ENCODE measurements around the gene GPC6.

GPC6 gene

DNA sequence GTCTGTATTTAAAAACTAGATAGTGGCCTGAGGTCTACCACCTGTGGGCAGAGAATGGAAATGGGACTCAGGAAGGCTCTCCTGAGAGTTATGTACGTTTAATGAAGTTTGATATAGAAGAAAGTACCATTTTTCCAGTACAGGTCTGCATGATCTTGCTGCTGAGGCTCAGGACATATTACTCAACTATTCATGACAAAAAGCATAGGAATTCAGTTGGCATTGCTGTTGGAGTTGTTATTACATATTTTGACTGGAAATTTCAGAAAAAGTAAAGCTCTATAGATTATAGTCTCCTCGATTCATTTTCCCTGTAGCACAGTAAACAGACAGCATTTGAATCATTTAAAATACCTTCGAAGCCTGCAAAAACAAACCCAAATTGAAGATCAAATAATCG lies 783.1 kb downstream of the GPC6 start:
- no peak for DNase-seq

DNA sequence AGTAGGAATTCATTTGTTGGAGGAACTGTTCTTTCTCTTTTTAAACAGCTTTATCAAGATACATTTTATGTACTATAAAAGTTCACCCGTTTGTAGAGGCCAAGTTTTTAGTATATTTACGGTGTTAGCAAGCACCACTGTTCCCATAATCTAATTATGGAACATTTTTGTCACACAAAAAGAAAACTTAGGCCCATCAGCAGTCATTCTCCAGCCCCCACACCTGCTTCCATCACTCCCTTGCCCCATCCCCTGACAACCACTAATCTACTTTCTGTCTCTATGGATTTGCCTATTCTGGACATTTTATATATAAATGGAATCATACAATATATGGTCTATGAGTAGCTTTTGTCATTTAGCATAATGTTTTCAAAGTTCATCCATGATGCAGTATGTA lies 787.9 kb downstream of the GPC6 start:
- no peak for DNase-seq

DNA sequence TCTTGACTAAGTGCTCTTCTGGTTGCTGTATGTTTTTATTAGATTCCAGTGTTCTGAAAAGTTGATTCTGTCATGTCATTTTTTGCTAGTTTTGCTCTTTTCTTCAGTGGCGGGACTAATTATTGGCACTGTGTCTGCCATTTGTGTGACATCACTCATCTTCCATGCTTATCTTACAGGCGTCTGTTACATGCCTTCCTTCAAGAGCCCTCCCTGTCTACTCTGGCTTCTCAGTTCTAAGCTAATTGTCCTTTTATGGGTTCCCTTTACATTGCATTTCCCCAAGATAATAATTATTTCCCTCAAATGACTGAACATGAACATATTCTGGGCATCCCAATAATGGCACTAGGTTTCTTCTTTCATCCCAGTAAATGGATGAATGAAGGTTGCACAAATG lies 793.8 kb downstream of the GPC6 start:
- no peak for DNase-seq

DNA sequence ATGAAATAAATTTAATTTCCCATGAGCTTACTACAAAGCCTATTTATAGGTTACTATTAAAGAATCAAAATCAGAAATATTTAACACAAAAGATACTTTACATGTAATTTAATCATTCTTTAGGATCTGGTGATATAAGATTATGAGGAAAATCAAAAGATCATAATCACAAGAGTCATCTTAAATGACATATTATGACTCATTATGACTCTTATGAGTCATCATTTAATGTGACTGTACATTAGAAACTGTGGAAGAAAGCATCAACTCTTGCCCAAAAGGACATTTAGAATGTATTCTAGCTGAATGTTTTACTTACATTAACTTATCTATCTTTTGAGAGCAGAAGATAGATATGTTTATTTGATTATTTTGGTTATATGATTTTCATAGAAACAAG lies 794.2 kb downstream of the GPC6 start:
- DNase-seq, result no peak

DNA sequence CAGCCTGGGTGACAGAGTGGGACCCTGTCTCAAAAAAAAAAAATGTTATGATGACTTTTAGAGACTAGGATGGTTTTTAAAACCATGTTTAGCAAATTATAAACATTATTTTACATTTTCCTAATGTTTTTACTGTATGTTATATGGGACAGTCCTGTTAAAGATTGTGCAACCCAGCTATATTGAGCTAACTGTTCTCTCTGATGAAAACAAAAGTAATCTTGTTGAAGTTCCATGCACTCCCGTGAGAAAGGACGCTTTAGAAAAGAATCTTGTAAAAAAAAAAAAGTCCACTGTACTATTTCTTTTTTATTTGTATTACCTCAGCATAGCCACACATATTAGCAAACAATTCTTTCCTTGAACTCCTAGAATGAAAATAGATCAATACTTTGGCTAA lies 801.6 kb downstream of the GPC6 start:
- no peak for DNase-seq

DNA sequence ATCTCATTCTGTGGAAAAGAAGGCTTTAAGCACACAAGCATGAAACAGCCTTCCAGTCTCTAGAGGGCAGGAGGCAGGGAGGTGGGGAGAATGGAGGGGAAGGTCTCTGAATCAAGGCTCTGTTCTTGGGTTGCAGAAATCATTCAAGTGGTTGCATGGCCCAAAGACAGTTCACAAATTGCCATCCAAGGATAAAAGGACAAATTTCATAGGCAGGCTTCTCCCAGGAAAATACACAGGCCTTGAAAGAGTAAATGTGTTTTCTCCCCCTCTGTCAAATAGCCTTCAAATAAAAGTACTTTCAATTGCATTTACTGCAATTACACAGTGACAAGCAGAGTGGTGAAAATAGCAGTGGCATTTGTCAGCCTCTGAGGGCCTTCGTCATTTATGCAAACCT lies 802.0 kb downstream of the GPC6 start:
- DNase-seq, result no peak

DNA sequence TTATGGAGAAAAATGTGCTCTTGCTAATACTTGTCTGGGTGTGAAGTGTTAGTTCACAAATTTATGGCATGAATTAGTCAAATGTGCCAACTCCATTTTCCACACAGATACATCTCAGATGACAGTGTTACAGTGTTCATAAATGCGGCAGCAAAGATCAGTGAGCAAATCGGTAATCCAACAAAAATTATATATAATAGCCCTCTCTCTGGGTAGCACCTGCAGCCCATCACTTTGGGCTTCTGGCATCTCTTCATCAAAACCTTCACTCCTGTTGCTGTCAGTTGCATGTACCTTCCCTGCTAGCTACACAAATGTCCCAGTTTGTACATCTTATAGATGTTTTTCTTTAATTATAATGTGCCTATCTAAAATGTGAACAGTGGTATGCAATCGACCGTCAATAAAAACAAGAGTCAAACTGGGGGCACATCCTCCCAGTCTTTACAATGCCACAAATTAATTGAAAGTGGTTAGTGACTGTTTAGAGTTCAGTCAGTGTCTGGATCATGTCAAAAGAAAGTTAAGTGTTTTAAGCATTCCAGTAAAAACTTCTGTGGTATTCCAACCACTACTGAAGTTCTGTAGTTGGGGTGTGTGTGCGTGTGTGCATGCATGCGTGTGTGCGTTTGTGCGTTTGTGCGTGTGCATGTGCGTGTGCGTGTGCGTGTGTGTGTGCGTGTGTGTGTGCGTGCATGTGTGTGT lies 804.0 kb downstream of the GPC6 start:
- DNase-seq, result no peak

DNA sequence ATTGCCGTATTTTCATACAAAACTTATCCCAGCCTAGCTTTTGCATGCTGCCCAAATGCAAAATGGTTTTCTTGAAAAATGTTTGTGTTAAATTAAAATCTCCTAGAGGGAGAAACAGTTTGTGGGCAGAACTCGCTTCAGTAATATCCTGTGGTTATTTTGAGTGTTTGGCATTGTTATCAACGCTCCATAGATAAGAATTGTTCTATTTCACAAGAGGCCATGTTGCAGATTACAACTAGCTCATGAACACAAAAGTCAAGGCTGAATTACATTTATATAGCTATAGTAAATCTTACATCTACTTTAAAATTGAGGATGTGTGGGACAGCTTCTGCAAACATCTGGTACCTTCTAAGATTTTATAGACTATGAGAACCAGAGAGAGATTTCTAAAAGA lies 805.0 kb downstream of the GPC6 start:
- DNase-seq, result no peak

DNA sequence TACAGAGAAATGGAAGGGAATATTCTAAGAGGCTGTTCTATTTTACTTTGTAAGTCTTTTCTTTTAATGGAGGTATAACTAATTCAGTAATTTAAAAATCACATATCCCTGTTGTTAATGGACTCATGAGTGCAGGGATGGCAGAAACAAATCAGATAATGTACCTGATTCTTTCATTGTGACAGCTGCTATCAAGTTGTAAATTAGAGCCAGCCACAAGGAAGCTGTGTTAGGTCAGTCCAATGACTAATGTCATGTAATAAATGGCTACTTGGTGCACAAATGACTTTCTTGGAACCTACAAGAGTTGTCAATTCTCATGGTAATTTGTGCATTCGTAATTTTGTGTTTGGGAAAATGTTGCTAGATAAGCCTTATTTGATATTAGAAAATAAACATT lies 806.5 kb downstream of the GPC6 start:
- DNase-seq, result no peak

DNA sequence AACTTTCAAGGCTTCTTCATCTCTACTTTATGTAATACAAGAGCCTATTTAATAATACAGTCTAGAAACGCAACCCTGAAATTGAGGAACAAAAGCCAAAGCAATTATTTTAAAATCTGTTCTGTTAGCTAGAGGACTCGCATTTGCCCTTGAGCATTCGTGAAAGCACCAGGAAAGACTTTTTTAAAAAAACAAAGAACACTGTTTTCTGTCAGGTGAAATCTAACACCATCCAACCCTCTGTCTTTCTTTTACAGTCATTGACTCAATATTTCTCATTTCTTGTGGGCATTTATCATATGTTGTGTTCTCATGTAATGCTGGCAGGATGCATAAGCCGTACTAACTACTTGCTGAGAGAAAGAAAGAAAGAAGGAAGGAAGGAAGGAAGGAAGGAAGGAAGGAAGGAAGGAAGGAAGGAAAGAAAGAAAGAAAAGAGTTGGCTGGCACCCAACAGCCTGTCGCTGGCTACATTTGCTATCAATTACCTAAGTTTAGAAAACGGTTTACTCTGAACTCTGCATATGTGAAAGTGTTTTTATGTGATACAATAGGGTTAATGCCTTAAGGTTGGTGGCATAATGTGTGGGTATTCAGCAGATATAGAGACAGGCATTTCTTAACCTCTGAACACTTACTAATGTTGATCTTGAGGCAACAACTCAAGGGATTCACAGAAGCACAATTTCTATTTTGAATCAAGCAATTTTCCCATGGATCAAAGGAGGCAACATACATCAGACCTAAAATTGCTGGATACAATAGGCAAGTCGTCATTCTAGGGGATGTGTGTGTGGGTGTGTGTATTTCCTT lies 807.4 kb downstream of the GPC6 start:
- no peak for DNase-seq

DNA sequence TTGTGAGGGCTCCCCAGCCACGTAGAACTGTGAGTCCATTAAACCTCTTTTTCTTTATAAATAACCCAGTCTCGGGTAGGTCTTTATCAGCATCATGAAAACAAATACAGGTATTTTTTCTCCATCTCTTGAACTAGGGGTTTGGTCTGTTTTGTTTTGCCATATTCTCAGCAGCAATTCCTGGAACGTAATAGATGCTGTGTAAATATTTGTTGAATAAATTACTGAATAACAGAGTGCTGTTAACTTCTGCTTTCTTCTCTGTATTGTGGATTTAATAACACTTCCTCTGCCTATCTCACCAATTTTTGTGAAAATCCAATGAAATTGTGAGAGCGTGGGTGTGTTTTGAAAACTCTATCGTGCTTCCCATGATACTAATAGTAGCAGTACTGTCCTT lies 823.4 kb downstream of the GPC6 start:
- DNase-seq, result peak; percentile 15

DNA sequence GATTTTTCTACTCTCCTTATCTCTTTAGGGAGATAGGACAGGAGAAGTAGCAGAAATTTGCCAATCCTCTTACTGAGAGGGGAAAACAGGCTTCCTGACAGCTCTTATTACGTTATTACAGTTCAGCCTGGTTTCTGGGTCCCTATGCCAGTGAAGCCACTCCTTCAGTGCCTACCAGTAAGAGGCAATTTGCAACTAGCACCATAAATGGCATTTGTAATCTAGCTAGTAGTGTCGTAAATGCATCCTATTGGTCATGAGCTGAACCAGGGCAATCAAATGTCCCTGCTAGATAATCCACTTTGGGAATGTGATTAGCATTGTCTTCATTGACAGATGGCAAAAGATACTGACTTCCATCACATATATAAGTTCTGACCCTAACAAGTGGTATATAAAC lies 824.1 kb downstream of the GPC6 start:
- no peak for DNase-seq

DNA sequence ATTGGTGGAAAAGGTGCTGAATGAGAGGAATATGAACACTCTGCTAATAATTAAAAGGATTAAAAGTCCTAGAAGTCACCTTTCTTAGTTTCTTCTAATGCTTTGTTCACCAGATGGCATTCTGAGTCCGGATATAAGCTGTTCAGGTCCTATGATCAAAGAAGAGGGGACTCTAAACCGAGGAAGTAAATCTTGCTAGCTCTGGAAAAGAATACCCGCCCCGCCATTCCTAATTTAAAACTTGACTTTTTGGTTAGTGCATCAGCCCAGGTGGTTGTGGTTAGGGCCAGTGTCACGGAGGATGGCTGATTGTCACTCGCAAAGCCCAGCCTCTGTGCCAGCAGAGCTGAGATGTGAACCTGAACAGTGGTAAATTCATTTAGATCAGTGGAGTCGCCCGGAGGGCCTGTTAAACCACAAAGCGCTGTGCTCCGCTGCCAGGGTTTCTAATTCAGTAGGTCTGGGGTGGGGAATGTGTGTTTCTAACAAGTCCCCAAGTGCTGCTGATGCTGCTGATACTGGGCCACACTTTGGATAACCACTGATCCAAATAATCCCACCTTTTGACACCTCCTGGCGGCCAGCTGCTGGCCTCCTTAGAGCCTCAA lies 827.5 kb downstream of the GPC6 start:
- no peak for DNase-seq

DNA sequence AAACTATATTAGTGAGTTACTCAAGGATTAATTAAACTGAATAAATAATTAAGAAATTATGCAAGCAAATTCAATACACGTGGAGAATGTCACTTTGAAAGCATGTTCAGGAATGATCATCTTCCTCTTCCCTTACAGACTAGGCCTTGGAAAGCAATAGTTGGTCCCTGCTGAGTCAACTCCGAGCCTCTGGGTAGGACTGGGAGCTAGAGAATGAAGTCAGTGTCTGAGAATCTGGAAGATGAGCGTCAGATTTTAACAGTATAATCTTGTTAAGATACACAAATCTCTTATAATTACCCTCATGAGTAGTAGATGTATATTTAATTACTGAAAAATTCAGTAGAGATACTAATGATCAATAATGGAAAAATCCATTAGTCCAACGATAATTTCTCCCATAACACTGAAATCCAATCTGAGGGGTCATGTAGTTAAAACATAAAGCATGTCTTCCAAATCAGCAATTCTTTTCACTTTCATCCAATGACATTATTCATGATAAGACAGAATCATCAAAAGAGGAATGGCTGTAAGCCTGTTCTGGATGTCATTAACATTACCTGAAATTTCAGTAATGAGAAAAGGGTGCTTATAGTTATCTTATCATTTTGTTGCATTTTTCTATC lies 829.9 kb downstream of the GPC6 start:
- DNase-seq, result no peak

DNA sequence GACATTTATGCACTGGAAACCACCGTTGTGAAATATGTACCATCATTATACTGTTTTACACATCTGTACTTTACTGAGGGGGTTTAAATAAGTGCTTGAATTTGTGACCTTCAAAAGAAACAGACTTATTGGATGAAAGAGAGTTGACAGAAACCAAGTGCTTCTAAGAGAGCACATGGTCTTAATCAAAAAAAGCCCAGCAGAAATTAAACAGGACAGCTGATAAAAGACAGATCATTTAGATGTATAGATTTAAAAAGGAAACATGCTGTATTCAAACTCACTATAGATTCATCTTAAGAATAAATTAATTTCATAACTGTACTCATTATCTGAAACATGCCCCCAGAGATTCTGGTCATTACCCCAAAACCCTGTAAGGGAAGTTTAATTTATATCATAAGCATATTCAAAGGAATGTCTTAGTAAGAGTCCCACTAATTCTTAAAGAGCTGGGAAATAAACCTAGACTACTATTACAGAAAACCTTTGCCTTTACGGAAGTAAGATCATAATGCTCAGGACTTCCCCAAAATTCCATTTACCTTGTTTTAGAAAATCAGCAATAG lies 831.1 kb downstream of the GPC6 start:
- DNase-seq, result no peak

DNA sequence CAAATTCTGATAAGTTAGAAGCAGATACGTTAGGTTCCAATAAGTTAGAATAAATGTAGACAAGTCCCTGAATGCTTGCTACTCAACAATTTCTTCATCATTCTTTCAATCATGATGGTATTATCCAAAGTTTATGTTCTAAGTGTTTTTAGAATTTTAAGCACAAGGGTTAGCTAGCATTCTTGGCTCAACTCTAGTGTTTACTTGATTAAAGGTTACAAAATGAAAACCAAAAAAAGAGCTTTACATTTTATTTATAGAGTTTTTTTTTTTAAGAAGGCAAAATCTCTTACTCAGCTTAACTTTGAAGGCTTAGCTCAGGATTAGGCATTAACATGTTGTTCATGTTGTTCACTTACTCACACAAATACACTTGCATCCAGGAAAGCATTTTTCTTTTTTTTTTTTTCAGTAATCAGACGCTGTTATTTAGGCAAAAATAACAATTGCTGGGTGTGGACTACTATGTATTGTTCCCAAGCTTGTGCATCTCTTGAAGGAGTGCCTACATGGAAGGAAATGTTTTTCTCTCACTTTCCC lies 832.3 kb downstream of the GPC6 start:
- DNase-seq, result no peak

DNA sequence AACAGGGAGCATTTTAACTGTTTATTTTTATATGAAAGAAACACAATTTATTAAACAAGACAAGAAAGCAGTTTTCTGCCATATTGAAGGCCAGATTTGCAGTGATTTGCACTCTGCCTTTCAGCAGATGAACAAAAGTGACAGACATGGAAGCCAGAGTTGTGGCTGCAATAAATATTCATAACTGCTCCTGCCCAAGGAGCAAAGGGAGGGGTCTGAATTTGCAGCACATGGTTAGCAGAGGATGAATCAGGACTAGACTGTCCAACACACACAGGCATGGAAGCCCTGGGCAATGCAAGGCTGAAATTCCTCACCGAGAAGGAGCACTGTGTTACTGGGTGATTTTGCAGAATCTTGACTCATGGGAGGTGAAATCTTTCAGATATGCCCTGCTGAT lies 834.7 kb downstream of the GPC6 start:
- DNase-seq, result no peak

DNA sequence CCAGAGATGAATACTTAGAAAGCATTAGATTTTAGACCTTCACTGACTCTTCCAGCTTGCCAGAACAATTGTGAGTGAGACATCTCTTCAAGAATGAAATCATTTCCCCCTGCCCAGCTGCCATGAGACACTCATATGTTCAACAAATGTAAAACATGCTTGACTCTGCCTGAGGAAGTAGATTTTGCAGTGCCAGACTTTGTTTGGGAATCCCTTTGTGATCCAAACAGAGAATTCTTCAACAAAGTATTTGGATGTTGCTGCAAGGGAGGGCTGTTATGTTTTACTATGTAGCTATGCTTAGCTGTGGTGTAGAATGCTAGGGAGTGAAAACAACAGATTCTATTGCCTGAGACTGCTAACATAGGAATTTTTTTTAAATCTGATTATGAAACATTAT lies 836.5 kb downstream of the GPC6 start:
- no peak for DNase-seq

DNA sequence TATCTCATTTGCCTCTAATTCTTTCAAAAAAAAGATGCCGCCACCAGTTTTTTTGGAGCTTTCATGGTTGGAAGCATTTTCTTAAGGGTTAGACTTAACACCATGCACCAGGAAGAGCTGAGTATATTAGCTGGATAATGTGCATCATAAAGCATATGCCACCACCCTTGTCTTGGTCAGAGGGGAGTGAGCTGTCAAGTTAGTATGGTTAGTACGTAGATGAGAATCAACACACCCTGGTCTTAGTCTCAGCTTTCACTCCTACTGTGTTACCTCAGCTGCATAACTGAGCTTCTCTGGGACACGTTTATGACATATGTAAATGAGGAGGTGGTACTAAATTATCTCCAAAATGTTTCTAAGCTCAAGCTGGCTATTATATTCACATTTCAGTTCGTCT lies 837.2 kb downstream of the GPC6 start:
- no peak for DNase-seq

DNA sequence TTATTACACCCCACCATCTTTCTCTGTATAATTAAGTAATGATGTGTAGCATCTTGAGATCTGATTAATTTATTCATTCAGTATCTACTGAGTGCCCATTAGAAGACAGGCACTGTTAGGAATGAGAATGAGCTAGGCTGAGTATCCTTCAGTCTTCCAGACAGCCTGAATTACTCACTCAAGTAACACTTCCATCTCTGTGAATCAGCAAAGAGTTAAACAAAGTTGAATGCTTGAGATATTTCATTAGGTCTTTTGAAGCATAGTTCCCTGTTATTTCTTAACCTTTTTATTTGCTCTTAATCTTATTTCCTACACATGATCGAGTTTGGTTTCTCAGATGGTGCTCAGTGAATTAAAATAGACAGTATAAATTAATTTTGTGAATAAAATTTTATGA lies 839.1 kb downstream of the GPC6 start:
- no peak for DNase-seq

DNA sequence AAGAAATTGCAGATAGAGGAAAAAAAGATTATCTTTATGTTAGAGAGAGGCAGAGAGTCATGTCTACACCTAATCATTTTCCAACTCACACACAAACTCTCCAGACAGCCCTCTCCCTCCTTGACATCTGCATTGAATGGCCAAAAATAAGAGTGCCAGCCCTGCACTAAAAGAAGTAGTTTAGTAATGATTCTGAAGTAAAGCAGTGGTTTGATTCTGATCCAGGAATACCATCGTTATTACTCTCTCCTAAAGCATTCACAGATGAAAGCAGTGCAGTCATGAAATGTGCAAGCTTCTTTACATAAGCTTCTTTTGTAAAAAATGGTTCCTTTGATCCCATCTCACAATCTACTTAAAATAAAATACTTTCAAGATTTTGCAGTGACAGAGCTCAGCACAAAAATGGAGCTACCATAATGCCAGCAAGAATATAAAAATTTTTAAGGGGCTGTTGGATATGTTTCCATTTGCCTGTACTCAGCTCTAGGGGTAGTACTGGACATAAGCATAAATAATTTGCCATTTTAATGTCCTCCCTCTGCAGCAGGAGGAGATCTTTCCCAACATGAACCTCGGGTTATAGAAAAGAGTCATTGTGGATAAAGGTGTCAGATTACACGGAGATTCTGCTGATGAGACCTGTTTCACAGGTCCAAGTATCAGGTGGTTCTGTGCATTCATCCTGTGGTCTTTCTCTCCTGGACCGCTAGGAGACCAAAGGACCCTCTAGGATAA lies 846.6 kb downstream of the GPC6 start:
- peak; percentile 66 for DNase-seq

DNA sequence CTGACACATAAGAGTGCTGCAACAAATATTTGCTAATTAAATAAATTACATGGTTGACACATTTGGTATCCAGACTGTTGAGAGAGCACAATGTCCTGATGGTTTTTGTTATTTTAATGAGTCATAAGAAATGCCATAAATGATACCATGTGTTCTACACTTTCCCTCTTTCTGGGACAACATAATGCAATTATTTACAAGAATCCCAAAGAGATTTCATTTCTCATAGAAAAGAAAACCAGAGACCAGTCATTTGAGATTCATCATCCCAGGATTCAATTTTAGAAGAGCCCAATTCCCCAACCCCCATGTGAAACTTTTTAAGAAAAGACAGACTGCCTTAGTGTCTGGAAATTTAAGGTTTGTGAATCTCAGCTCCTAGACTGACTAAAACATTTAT lies 853.3 kb downstream of the GPC6 start:
- no peak for DNase-seq

DNA sequence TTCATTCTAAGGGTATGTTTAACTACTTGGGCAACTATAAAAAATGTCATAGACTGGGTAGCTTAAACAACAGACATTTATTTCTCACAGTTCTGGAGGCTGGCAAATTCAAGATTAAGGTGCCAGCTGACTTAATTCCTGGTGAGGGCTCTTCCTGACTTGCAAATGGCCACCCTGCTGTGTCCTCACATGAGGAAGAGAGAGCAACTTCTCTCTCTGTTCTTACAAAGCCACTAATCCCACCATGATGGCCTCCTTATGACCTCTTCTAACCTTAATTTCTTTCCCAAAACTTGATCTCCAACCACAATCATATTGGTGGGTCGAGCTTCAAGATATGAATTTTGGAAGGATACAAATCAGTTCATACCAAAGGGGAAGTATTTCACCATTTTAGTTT lies 853.9 kb downstream of the GPC6 start:
- no peak for DNase-seq
